Measurements from ENCODE around the gene CCDC138. TPM values are rescaled to one million over a fixed set of nuclear protein-coding genes. Genes with fewer than 3 reads are reported as not detected.

The CCDC138 gene
- total RNA-seq, 1 donor: 8.5 TPM

- H3K4me3 ChIP-seq (ENCODE audit: low read depth, low read length): peak overlapping the region; percentile 83
- TF ChIP-seq CTCF (IDR thresholded peaks at IDR 0.05; ENCODE audit: insufficient read depth, low read length): no peak
- peak; percentile 22 for DNase-seq (ENCODE audit: low read depth)
Measured at GRCh38 chr2:108787216-108787541, 608 bp downstream of the CCDC138 start.

- no peak for TF ChIP-seq CTCF (IDR thresholded peaks at IDR 0.05; ENCODE audit: insufficient read depth, low read length)
- H3K4me3 ChIP-seq (ENCODE audit: low read depth, low read length): no peak overlapping the region
- DNase-seq (ENCODE audit: low read depth): no peak
Measured at GRCh38 chr2:108803045-108803736, 16.6 kb downstream of the CCDC138 start.

GRCh38 chr2:108805032-108805431, 18.5 kb downstream of the CCDC138 start:
- TF ChIP-seq CTCF (IDR thresholded peaks at IDR 0.05; ENCODE audit: insufficient read depth, low read length): no peak
- DNase-seq (ENCODE audit: low read depth): no peak
- no peak overlapping the region for H3K4me3 ChIP-seq (ENCODE audit: low read depth, low read length)

- no peak for TF ChIP-seq CTCF (IDR thresholded peaks at IDR 0.05; ENCODE audit: insufficient read depth, low read length)
- no peak overlapping the region for H3K4me3 ChIP-seq (ENCODE audit: low read depth, low read length)
- no peak for DNase-seq (ENCODE audit: low read depth)
Measured at GRCh38 chr2:108805782-108806181, 19.2 kb downstream of the CCDC138 start.

GRCh38 chr2:108806371-108807113, 20.0 kb downstream of the CCDC138 start:
- TF ChIP-seq CTCF (IDR thresholded peaks at IDR 0.05; ENCODE audit: insufficient read depth, low read length): no peak
- DNase-seq (ENCODE audit: low read depth): no peak
- H3K4me3 ChIP-seq (ENCODE audit: low read depth, low read length): no peak overlapping the region

GRCh38 chr2:108809936-108810335, 23.4 kb downstream of the CCDC138 start:
- no peak for TF ChIP-seq CTCF (IDR thresholded peaks at IDR 0.05; ENCODE audit: insufficient read depth, low read length)
- DNase-seq (ENCODE audit: low read depth): no peak
- H3K4me3 ChIP-seq (ENCODE audit: low read depth, low read length): no peak overlapping the region
